SK-N-SH treated with all-trans-retinoic acid at 6 μM for 48 hours (cell line): ENCODE data around the gene SYNDIG1.

Source experiments
- ARNTL ChIP-seq: fragments of 450-650 bp; formaldehyde crosslinking; IDR thresholded peaks from 2 replicates; pipeline ENCODE4 v1.5.0; 2020; ENCODE audit warnings: low read depth, mild to moderate bottlenecking, moderate library complexity, borderline replicate concordance
- CREB5 ChIP-seq: fragments of 250-450 bp; sonication (Bioruptor Pico); IDR thresholded peaks from 2 replicates; pipeline ENCODE4 v1.5.1; 2020; ENCODE audit warnings: low read depth, mild to moderate bottlenecking, moderate library complexity
- GLIS3 ChIP-seq: fragments of 250-450 bp; sonication (Bioruptor Pico); IDR thresholded peaks from 2 replicates; pipeline ENCODE4 v1.5.0; 2020; ENCODE audit warnings: mild to moderate bottlenecking, moderate library complexity
- ZC3H10 ChIP-seq: fragments of 250-450 bp; sonication (Bioruptor Pico); IDR thresholded peaks from 2 replicates; pipeline ENCODE4 v1.5.1; 2021; ENCODE audit warnings: mild to moderate bottlenecking, moderate library complexity
- ZFP3 ChIP-seq: fragments of 250-450 bp; sonication (Bioruptor Pico); IDR thresholded peaks from 2 replicates; pipeline ENCODE4 v1.5.0; 2020; ENCODE audit warnings: mild to moderate bottlenecking, moderate library complexity
- ZFP30 ChIP-seq: fragments of 450-650 bp; formaldehyde crosslinking; IDR thresholded peaks from 2 replicates; pipeline ENCODE4 v1.5.0; 2022; ENCODE audit warnings: mild to moderate bottlenecking, moderate library complexity
- ZNF8 ChIP-seq: fragments of 450-650 bp; formaldehyde crosslinking; IDR thresholded peaks from 2 replicates; pipeline ENCODE4 v1.5.0; 2020; ENCODE audit warnings: mild to moderate bottlenecking, moderate library complexity
- TF ChIP-seq, protein P1 (sequence below): fragments of 250-450 bp; sonication (Bioruptor Pico); IDR thresholded peaks from 2 replicates; pipeline ENCODE4 v1.5.1; 2021; ENCODE audit warnings: mild to moderate bottlenecking, moderate library complexity
- TF ChIP-seq, protein P2 (sequence below): fragments of 250-450 bp; sonication (Bioruptor Pico); IDR thresholded peaks from 2 replicates; pipeline ENCODE4 v1.8.0; 2020; ENCODE audit warnings: mild to moderate bottlenecking, moderate library complexity, borderline replicate concordance
- TF ChIP-seq, protein P3 (sequence below): fragments of 250-450 bp; sonication (Bioruptor Pico); IDR thresholded peaks from 2 replicates; pipeline ENCODE4 v1.5.0; 2020; ENCODE audit warnings: mild to moderate bottlenecking, moderate library complexity

- TF ChIP-seq ARNTL (no peak), ZFP3 (CRISPR knock-in tag) (no peak), ZFP30 (CRISPR knock-in tag) (no peak), ZC3H10 (CRISPR knock-in tag) (no peak), CREB5 (CRISPR knock-in tag) (no peak), GLIS3 (no peak), ZNF8 (no peak)
- TF ChIP-seq, protein P1, sequence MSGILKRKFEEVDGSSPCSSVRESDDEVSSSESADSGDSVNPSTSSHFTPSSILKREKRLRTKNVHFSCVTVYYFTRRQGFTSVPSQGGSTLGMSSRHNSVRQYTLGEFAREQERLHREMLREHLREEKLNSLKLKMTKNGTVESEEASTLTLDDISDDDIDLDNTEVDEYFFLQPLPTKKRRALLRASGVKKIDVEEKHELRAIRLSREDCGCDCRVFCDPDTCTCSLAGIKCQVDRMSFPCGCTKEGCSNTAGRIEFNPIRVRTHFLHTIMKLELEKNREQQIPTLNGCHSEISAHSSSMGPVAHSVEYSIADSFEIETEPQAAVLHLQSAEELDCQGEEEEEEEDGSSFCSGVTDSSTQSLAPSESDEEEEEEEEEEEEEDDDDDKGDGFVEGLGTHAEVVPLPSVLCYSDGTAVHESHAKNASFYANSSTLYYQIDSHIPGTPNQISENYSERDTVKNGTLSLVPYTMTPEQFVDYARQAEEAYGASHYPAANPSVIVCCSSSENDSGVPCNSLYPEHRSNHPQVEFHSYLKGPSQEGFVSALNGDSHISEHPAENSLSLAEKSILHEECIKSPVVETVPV (CRISPR knock-in tag), result no peak
- TF ChIP-seq, protein P2, sequence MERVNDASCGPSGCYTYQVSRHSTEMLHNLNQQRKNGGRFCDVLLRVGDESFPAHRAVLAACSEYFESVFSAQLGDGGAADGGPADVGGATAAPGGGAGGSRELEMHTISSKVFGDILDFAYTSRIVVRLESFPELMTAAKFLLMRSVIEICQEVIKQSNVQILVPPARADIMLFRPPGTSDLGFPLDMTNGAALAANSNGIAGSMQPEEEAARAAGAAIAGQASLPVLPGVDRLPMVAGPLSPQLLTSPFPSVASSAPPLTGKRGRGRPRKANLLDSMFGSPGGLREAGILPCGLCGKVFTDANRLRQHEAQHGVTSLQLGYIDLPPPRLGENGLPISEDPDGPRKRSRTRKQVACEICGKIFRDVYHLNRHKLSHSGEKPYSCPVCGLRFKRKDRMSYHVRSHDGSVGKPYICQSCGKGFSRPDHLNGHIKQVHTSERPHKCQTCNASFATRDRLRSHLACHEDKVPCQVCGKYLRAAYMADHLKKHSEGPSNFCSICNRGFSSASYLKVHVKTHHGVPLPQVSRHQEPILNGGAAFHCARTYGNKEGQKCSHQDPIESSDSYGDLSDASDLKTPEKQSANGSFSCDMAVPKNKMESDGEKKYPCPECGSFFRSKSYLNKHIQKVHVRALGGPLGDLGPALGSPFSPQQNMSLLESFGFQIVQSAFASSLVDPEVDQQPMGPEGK (CRISPR knock-in tag), result no peak
- TF ChIP-seq, protein P3, sequence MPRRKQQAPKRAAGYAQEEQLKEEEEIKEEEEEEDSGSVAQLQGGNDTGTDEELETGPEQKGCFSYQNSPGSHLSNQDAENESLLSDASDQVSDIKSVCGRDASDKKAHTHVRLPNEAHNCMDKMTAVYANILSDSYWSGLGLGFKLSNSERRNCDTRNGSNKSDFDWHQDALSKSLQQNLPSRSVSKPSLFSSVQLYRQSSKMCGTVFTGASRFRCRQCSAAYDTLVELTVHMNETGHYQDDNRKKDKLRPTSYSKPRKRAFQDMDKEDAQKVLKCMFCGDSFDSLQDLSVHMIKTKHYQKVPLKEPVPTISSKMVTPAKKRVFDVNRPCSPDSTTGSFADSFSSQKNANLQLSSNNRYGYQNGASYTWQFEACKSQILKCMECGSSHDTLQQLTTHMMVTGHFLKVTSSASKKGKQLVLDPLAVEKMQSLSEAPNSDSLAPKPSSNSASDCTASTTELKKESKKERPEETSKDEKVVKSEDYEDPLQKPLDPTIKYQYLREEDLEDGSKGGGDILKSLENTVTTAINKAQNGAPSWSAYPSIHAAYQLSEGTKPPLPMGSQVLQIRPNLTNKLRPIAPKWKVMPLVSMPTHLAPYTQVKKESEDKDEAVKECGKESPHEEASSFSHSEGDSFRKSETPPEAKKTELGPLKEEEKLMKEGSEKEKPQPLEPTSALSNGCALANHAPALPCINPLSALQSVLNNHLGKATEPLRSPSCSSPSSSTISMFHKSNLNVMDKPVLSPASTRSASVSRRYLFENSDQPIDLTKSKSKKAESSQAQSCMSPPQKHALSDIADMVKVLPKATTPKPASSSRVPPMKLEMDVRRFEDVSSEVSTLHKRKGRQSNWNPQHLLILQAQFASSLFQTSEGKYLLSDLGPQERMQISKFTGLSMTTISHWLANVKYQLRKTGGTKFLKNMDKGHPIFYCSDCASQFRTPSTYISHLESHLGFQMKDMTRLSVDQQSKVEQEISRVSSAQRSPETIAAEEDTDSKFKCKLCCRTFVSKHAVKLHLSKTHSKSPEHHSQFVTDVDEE, result no peak
Measured at GRCh38 chr20:24493181-24493580, 23.8 kb downstream of the SYNDIG1 start.
